ENCODE results near the gene APOL5. TPM values are rescaled to one million over a fixed set of nuclear protein-coding genes. Genes with fewer than 3 reads are reported as not detected.

APOL5 gene
- polyA plus RNA-seq, 1 donor (not counting 4 experiments of a cell fraction or from before 2014, with no cell fraction given), result not detected

DNA sequence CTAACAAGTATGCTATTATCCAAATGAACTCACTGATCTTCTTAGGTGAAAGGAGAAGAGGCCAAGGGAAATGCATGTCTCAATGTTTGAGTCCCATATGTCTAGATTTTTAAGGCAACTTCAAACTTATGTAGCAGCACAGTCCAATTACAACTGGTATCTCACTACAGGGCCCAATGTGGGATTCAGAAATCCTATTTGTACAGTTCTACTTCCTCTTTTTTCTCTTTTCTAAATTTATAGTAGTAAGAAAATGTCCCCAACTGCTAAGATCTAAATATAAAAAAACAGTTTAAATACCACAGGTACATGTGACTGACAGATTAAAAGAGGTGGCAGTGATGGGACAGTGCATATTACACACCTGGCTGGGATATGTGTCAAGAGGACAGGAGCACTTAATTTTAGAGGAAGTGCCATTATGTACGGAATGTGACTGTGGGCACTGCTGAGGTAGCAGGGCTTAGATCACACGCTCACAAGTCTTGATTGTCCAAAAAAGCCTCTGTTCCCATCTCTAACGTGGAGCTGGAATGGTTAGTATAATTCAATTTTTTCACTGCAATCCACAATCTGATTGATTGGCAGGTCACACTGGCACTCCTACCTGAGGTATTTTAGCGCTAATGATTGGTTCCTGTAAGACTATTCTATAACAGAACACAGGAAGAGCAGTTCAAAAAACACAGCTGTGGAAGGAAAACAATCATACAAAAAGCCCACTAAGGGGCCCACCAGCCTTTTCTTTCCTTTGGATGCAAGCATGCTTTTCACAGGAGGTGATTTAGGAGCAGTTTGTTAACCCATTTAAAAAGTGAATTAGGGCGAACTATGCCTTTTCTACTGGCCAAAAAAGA, 34.6 kb downstream of the APOL5 start:
- H3K36me3 ChIP-seq (ENCODE audit: control insufficient read depth in 2 of 2, extremely low read depth in 1 of 2, insufficient read depth in 2 of 2, low read length in 2 of 2), result peaks cover 13 to 15% of the 10 kb centered on the region in 2 experiments
- H3K79me2 ChIP-seq (ENCODE audit: control insufficient read depth, insufficient read depth, low read length), result no peaks in the 10 kb centered on the region
- no peak for DNase-seq (ENCODE audit: low read depth, low spot score)
- FAIRE-seq, result no peak
- no peak overlapping the region for H3K27ac ChIP-seq (ENCODE audit: control insufficient read depth, insufficient read depth, low read length)
- H3K9me1 ChIP-seq (ENCODE audit: control insufficient read depth, extremely low read depth, insufficient read depth, low read length), result no peaks in the 10 kb centered on the region
- no peak overlapping the region for H2AFZ ChIP-seq (ENCODE audit: control insufficient read depth, low read length)
- peaks cover 6% of the 10 kb centered on the region for H3K4me1 ChIP-seq (ENCODE audit: control insufficient read depth, extremely low read depth, insufficient read depth, low read length)
- TF ChIP-seq EZH2 (IDR thresholded peaks at IDR 0.05; ENCODE audit: low read length), result no peak
- TF ChIP-seq, protein P1, sequence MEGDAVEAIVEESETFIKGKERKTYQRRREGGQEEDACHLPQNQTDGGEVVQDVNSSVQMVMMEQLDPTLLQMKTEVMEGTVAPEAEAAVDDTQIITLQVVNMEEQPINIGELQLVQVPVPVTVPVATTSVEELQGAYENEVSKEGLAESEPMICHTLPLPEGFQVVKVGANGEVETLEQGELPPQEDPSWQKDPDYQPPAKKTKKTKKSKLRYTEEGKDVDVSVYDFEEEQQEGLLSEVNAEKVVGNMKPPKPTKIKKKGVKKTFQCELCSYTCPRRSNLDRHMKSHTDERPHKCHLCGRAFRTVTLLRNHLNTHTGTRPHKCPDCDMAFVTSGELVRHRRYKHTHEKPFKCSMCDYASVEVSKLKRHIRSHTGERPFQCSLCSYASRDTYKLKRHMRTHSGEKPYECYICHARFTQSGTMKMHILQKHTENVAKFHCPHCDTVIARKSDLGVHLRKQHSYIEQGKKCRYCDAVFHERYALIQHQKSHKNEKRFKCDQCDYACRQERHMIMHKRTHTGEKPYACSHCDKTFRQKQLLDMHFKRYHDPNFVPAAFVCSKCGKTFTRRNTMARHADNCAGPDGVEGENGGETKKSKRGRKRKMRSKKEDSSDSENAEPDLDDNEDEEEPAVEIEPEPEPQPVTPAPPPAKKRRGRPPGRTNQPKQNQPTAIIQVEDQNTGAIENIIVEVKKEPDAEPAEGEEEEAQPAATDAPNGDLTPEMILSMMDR (optimal IDR thresholded peaks at IDR 0.05 in 1 of 3, IDR thresholded peaks at IDR 0.05 in 1 of 3, conservative IDR thresholded peaks at IDR 0.05 in 1 of 3; ENCODE audit: extremely low read depth in 1 of 3, insufficient read depth in 2 of 3, low read length in 3 of 3), result no peak
- H3K4me2 ChIP-seq (ENCODE audit: control insufficient read depth, extremely low read depth, insufficient read depth, low read depth, low read length), result no peak overlapping the region
- peaks cover 4% of the 10 kb centered on the region for H4K20me1 ChIP-seq (ENCODE audit: control insufficient read depth, extremely low read depth, insufficient read depth, low read length)
- H3K9ac ChIP-seq (ENCODE audit: control insufficient read depth, extremely low read depth, insufficient read depth, low read length), result no peak overlapping the region
- H3K9me3 ChIP-seq (ENCODE audit: control insufficient read depth, low read depth, low read length), result no peaks in the 10 kb centered on the region
- dilution Hi-C loops (cut with MboI; ENCODE audit: extremely low pct_ligation_motif_present, low sequenced_read_pairs), result no loop called here
- H3K4me3 ChIP-seq (ENCODE audit: control insufficient read depth in 2 of 3, extremely low read depth in 1 of 3, insufficient read depth in 2 of 3, low read depth in 1 of 3, low read length in 3 of 3), result no peak overlapping the region
- H3K27me3 ChIP-seq (ENCODE audit: control insufficient read depth, extremely low read depth, insufficient read depth, low read length), result no peaks in the 10 kb centered on the region

DNA sequence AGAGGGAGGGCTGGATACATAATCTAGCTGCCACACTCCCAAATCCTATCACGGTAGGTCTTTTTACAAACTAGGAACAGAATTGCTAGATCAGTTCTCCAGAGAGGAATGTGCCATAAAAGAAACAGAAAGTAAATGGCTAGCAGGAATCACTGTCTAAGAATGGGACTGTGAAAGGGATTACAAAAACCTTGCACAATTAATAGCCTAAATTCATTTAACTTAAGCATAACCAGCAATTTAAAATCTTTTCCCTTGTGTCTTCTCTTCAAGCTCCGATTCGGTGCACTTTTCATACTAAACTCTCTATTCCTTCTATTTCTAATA, 35.2 kb downstream of the APOL5 start:
- H2AFZ ChIP-seq (ENCODE audit: control insufficient read depth, low read length), result no peak overlapping the region
- no peak overlapping the region for H3K9ac ChIP-seq (ENCODE audit: control insufficient read depth, extremely low read depth, insufficient read depth, low read length)
- no peaks in the 10 kb centered on the region for H3K9me1 ChIP-seq (ENCODE audit: control insufficient read depth, extremely low read depth, insufficient read depth, low read length)
- H3K4me3 ChIP-seq (ENCODE audit: control insufficient read depth in 2 of 3, extremely low read depth in 1 of 3, insufficient read depth in 2 of 3, low read depth in 1 of 3, low read length in 3 of 3), result no peak overlapping the region
- H3K9me3 ChIP-seq (ENCODE audit: control insufficient read depth, low read depth, low read length), result no peaks in the 10 kb centered on the region
- peaks cover 4% of the 10 kb centered on the region for H4K20me1 ChIP-seq (ENCODE audit: control insufficient read depth, extremely low read depth, insufficient read depth, low read length)
- dilution Hi-C loops (cut with MboI; ENCODE audit: extremely low pct_ligation_motif_present, low sequenced_read_pairs), result no loop called here
- TF ChIP-seq, protein P1 (optimal IDR thresholded peaks at IDR 0.05 in 1 of 3, IDR thresholded peaks at IDR 0.05 in 1 of 3, conservative IDR thresholded peaks at IDR 0.05 in 1 of 3; ENCODE audit: extremely low read depth in 1 of 3, insufficient read depth in 2 of 3, low read length in 3 of 3), result no peak
- no peak for TF ChIP-seq EZH2 (IDR thresholded peaks at IDR 0.05; ENCODE audit: low read length)
- H3K27me3 ChIP-seq (ENCODE audit: control insufficient read depth, extremely low read depth, insufficient read depth, low read length), result no peaks in the 10 kb centered on the region
- H3K79me2 ChIP-seq (ENCODE audit: control insufficient read depth, insufficient read depth, low read length), result no peaks in the 10 kb centered on the region
- H3K4me1 ChIP-seq (ENCODE audit: control insufficient read depth, extremely low read depth, insufficient read depth, low read length), result peaks cover 6% of the 10 kb centered on the region
- H3K27ac ChIP-seq (ENCODE audit: control insufficient read depth, insufficient read depth, low read length), result no peak overlapping the region
- no peak for DNase-seq (ENCODE audit: low read depth, low spot score)
- H3K36me3 ChIP-seq (ENCODE audit: control insufficient read depth in 2 of 2, extremely low read depth in 1 of 2, insufficient read depth in 2 of 2, low read length in 2 of 2), result peaks cover 13 to 15% of the 10 kb centered on the region in 2 experiments
- H3K4me2 ChIP-seq (ENCODE audit: control insufficient read depth, extremely low read depth, insufficient read depth, low read depth, low read length), result no peak overlapping the region
- FAIRE-seq, result no peak

Data from keratinocyte (primary cell).